NCI-H2196 treated with DMSO at 0.1 percent for 48 hours (cell line): ENCODE measurements around the gene OR2A42.
"Not testable (repeated sequence)": the region's sequence is repeated elsewhere in the genome, so short reads cannot be mapped to it uniquely, and the experiment has no call there.

Experiments
- DNase-seq: peaks from one replicate; lab custom pipeline; 2025; ENCODE audit not compliant: unreplicated experiment; lab: John Stamatoyannopoulos, UW

The OR2A42 gene

GRCh38 chr7:144223675-144224074 lies 15.7 kb downstream of the OR2A42 start:
- not testable (repeated sequence) for DNase-seq

- not testable (repeated sequence) for DNase-seq
These were observed 18.9 kb downstream of the OR2A42 start for GRCh38 chr7:144220531-144220930.

- DNase-seq, result not testable (repeated sequence)
These were observed 20.3 kb downstream of the OR2A42 start for GRCh38 chr7:144219149-144219548.

- not testable (repeated sequence) for DNase-seq
These were observed 20.8 kb downstream of the OR2A42 start for GRCh38 chr7:144218581-144218980.

- not testable (repeated sequence) for DNase-seq
These were observed 22.2 kb downstream of the OR2A42 start for GRCh38 chr7:144217200-144217599.

GRCh38 chr7:144205306-144205705 lies 34.1 kb downstream of the OR2A42 start:
- DNase-seq, result not testable (repeated sequence)

- not testable (repeated sequence) for DNase-seq
These were observed 36.3 kb downstream of the OR2A42 start for GRCh38 chr7:144203086-144203485.

- DNase-seq, result not testable (repeated sequence)
These were observed 37.4 kb downstream of the OR2A42 start for GRCh38 chr7:144201978-144202377.

GRCh38 chr7:144198934-144199333 lies 40.5 kb downstream of the OR2A42 start:
- not testable (repeated sequence) for DNase-seq

GRCh38 chr7:144195212-144195872 lies 44.1 kb downstream of the OR2A42 start, which contains the start of gene ARHGEF35:
Gene ARHGEF35, minus strand, starts transcription at chr7:144195833. Its CDS starts 7,450 bp downstream, at chr7:144188383.
- DNase-seq, result not testable (repeated sequence)

- not testable (repeated sequence) for DNase-seq
These were observed 45.0 kb downstream of the OR2A42 start for GRCh38 chr7:144194453-144194852.

- DNase-seq, result not testable (repeated sequence)
These were observed 45.6 kb downstream of the OR2A42 start for GRCh38 chr7:144193782-144194181.

GRCh38 chr7:144188578-144189171 lies 50.7 kb downstream of the OR2A42 start:
- not testable (repeated sequence) for DNase-seq

- not testable (repeated sequence) for DNase-seq
These were observed 51.6 kb downstream of the OR2A42 start for GRCh38 chr7:144187848-144188247.

- not testable (repeated sequence) for DNase-seq
These were observed 56.2 kb downstream of the OR2A42 start, which contains the start of gene CTAGE4 for GRCh38 chr7:144183166-144183565. Gene CTAGE4, plus strand, starts transcription at chr7:144183466. Its CDS starts 38 bp downstream, at chr7:144183504.

GRCh38 chr7:144179165-144179479 lies 60.3 kb downstream of the OR2A42 start:
- DNase-seq, result not testable (repeated sequence)

GRCh38 chr7:144178380-144179164 lies 60.8 kb downstream of the OR2A42 start:
- not testable (repeated sequence) for DNase-seq
